H9 (cell line): Measurements from ENCODE around the gene PSMB9. TPM values are rescaled to one million over a fixed set of nuclear protein-coding genes. Genes with fewer than 3 reads are reported as not detected.

Experiments used
- DNase-seq: peaks from one replicate; pipeline ENCODE4 v3.0.0-alpha.2; 2017
- H2AFZ ChIP-seq: one replicate; pipeline ENCODE4 v1.6.1; 2013; ENCODE audit warnings: mild to moderate bottlenecking, low read length, control low read depth, moderate library complexity
- H2AK5ac ChIP-seq: 2 replicates; pipeline ENCODE4 v1.6.1; 2013; ENCODE audit warnings: low read length, control low read depth, mixed read lengths; ENCODE audit not compliant: insufficient read length
- H2BK120ac ChIP-seq: one replicate; pipeline ENCODE4 v1.6.1; 2013; ENCODE audit warnings: low read depth, mild to moderate bottlenecking, low read length, control low read depth, inconsistent platforms; ENCODE audit not compliant: poor library complexity, severe bottlenecking
- H2BK12ac ChIP-seq: 2 replicates; pipeline ENCODE4 v1.6.1; 2013; ENCODE audit warnings: low read length, control low read depth, mixed read lengths, low read depth; ENCODE audit not compliant: insufficient read length
- H2BK15ac ChIP-seq: 2 replicates; pipeline ENCODE4 v1.6.1; 2013; ENCODE audit warnings: low read depth, low read length, control low read depth
- H2BK20ac ChIP-seq: one replicate; pipeline ENCODE4 v1.6.1; 2013; ENCODE audit warnings: low read depth, mild to moderate bottlenecking, low read length, control low read depth, inconsistent platforms; ENCODE audit not compliant: poor library complexity, severe bottlenecking
- H2BK5ac ChIP-seq: 2 replicates; pipeline ENCODE4 v1.6.1; 2013; ENCODE audit warnings: low read length, control low read depth, mixed read lengths; ENCODE audit not compliant: insufficient read length
- H3K14ac ChIP-seq: 2 replicates; pipeline ENCODE4 v1.6.1; 2013; ENCODE audit warnings: low read length, control low read depth; ENCODE audit not compliant: insufficient read depth
- H3K18ac ChIP-seq: 2 replicates; pipeline ENCODE4 v1.6.1; 2013; ENCODE audit warnings: low read depth, mild to moderate bottlenecking, mixed read lengths, low read length, control low read depth; ENCODE audit not compliant: insufficient read length
- H3K23ac ChIP-seq: 2 replicates; pipeline ENCODE4 v1.6.1; 2013; ENCODE audit warnings: low read length, control low read depth, mixed read lengths, low read depth; ENCODE audit not compliant: insufficient read length
- H3K23me2 ChIP-seq: 2 replicates; pipeline ENCODE4 v1.6.1; 2013; ENCODE audit warnings: low read depth, mild to moderate bottlenecking, mixed read lengths, low read length, control low read depth; ENCODE audit not compliant: insufficient read length, poor library complexity, severe bottlenecking
- H3K27ac ChIP-seq: 2 replicates; pipeline ENCODE4 v1.5.1; 2013; ENCODE audit warnings: low read length, control low read depth, mixed read lengths, low read depth; ENCODE audit not compliant: insufficient read length
- H3K27me3 ChIP-seq: 2 replicates; pipeline ENCODE4 v1.6.1; 2013; ENCODE audit warnings: low read length, control low read depth, inconsistent platforms; ENCODE audit not compliant: insufficient read depth
- H3K4ac ChIP-seq: 2 replicates; pipeline ENCODE4 v1.6.1; 2013; ENCODE audit warnings: low read depth, mild to moderate bottlenecking, control low read depth, inconsistent platforms, low read length, moderate library complexity
- H3K4me1 ChIP-seq: 2 replicates; pipeline ENCODE4 v1.6.1; 2013; ENCODE audit warnings: low read length, control low read depth, inconsistent platforms; ENCODE audit not compliant: insufficient read depth
- H3K4me2 ChIP-seq: 2 replicates; pipeline ENCODE4 v1.6.1; 2013; ENCODE audit warnings: low read length, control low read depth, mixed read lengths; ENCODE audit not compliant: insufficient read length, insufficient read depth
- H3K56ac ChIP-seq: 2 replicates; pipeline ENCODE4 v1.6.1; 2013; ENCODE audit warnings: low read depth, mild to moderate bottlenecking, mixed read lengths, low read length, control low read depth; ENCODE audit not compliant: insufficient read length
- H3K79me1 ChIP-seq: 2 replicates; pipeline ENCODE4 v1.6.1; 2013; ENCODE audit warnings: low read depth, mild to moderate bottlenecking, moderate library complexity, low read length, control low read depth, inconsistent platforms; ENCODE audit not compliant: insufficient read depth, poor library complexity, severe bottlenecking
- H3K79me2 ChIP-seq: 2 replicates; pipeline ENCODE4 v1.6.1; 2013; ENCODE audit warnings: low read length, control low read depth, inconsistent platforms; ENCODE audit not compliant: insufficient read depth
- H3K9ac ChIP-seq: 2 replicates; pipeline ENCODE4 v1.6.1; 2013; ENCODE audit warnings: low read length, control low read depth, mixed read lengths; ENCODE audit not compliant: insufficient read length; ENCODE audit errors: extremely low read depth
- H3K9me3 ChIP-seq: one replicate; pipeline ENCODE4 v1.6.1; 2013; ENCODE audit warnings: low read depth, low read length, inconsistent platforms; ENCODE audit not compliant: control insufficient read depth
- H3T11ph ChIP-seq: one replicate; pipeline ENCODE4 v1.6.1; 2013; ENCODE audit warnings: mild to moderate bottlenecking, low read length, control low read depth, inconsistent platforms
- H4K20me1 ChIP-seq: one replicate; pipeline ENCODE4 v1.6.1; 2013; ENCODE audit not compliant: control insufficient read depth, insufficient read length, insufficient read depth
- H4K5ac ChIP-seq: 2 replicates; pipeline ENCODE4 v1.6.1; 2013; ENCODE audit warnings: low read depth, mild to moderate bottlenecking, mixed read lengths, low read length, control low read depth; ENCODE audit not compliant: insufficient read length
- H4K8ac ChIP-seq: replicated peaks from 2 replicates; pipeline ENCODE4 v1.6.1; 2013; ENCODE audit warnings: low read length, control low read depth, mixed read lengths, low read depth; ENCODE audit not compliant: insufficient read length
- H4K91ac ChIP-seq: 2 replicates; pipeline ENCODE4 v1.6.1; 2013; ENCODE audit warnings: low read depth, mild to moderate bottlenecking, moderate library complexity, mixed read lengths, low read length, control low read depth; ENCODE audit not compliant: insufficient read length
- H3K27ac Mint-ChIP-seq, 3 experiments: 2 replicates in 2 of 3; 3 replicates in 1 of 3; pipeline ENCODE4 v1.8.0; 2020 to 2021; ENCODE audit warnings: mixed read lengths in 3 of 3, mild to moderate bottlenecking in 1 of 3, moderate library complexity in 1 of 3
- H3K27me3 Mint-ChIP-seq: 2 replicates; pipeline ENCODE4 v1.8.0; 2021; ENCODE audit warnings: low read depth, mild to moderate bottlenecking, moderate library complexity, mixed read lengths
- H3K36me3 Mint-ChIP-seq, 3 experiments: 2 replicates in 2 of 3; 3 replicates in 1 of 3; pipeline ENCODE4 v1.8.0; 2020 to 2021; ENCODE audit warnings: low read depth in 3 of 3, mixed read lengths in 3 of 3; ENCODE audit not compliant: insufficient read depth in 1 of 3
- H3K4me1 Mint-ChIP-seq, 2 experiments: 2 replicates each; pipeline ENCODE4 v1.8.0; 2020; ENCODE audit warnings: mixed read lengths in 2 of 2
- H3K4me3 Mint-ChIP-seq, 2 experiments: 2 replicates in 1 of 2; 3 replicates in 1 of 2; pipeline ENCODE4 v1.8.0; 2020 to 2021; ENCODE audit warnings: mild to moderate bottlenecking in 2 of 2, mixed read lengths in 2 of 2, moderate library complexity in 1 of 2
- H3K9me3 Mint-ChIP-seq, 2 experiments: 2 replicates in 1 of 2; 3 replicates in 1 of 2; pipeline ENCODE4 v1.8.0; 2020; ENCODE audit warnings: mild to moderate bottlenecking in 2 of 2, mixed read lengths in 2 of 2, moderate library complexity in 1 of 2
- CTCF ChIP-seq: fragments of 200-600 bp; sonication (generic); conservative IDR thresholded peaks from 3 replicates; pipeline ENCODE4 v1.8.0; 2021; ENCODE audit warnings: antibody characterized with exemption, mild to moderate bottlenecking
- WGBS: extraction: QIAGEN DNeasy Blood & Tissue Kit; methylation state at CpG from one replicate; pipeline ENCODE4 v1.1.7; 2013; ENCODE audit warnings: missing lambda C conversion rate, low lambda C conversion rate, mixed read lengths; ENCODE audit not compliant: insufficient read length; ENCODE audit errors: extremely low coverage; 5-methylcytosine and 5-hydroxymethylcytosine counted together
- total RNA-seq: library from RNA; stranded (reverse); gene quantifications from 2 replicates; pipeline ENCODE4 v1.2.1, GENCODE V29; 2021

The PSMB9 gene
- total RNA-seq, 1 experiment from 2014 or later, result 3.5 TPM

DNA sequence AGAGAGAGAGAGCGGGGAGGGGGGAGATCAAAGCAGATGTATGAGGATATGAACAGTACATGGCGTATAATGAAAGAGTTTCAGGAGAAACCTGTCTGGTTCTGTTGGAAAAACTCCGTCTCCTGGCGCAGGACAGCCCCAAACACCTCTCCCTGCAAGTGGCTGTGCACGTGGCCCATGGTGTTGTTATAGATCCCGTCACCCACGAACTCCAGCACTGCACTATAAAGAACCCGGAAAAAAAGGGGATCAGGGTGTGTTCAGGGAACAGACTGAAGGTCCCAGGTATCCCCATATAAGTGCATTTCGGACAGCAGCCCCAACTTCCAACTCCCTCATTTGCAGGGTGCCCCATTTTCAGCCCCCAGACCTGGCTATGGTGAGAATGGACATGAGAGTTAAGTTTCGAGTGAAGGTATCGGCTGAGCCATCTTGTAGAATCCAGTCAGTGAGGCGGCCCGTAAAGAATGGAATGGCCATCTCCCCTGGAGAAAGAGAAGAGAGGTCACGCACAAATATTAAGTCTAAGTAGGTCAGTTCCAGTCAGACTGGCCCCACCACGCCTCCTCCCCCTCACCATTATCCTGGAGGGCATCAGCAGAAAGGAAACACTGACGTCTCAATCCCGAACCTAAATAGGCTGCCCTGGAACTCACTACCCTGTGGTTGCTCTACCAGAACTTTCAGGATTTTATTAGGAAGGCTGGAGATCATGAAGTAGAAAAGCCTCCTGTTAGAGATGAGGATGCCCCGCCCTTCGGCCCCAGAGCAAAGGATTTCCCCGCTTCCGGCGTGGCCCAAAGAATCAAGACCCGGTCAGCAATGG lies 1.8 kb upstream of the PSMB9 start:
- H3K27ac Mint-ChIP-seq, result no peak overlapping the region
- no peak overlapping the region for H2BK120ac ChIP-seq
- no peak for TF ChIP-seq CTCF
- H4K20me1 ChIP-seq, result no peaks in the 10 kb centered on the region
- H3K36me3 Mint-ChIP-seq, result peaks cover under 1 to 27% (median 5%) of the 10 kb centered on the region in 3 experiments; a peak in 5 of 7 replicates
- peak overlapping the region; percentile 96 for H3K4me2 ChIP-seq
- H3K9me3 ChIP-seq, result no peaks in the 10 kb centered on the region
- no peaks in the 10 kb centered on the region; the same call in 1 of the 2 replicates for H3K4me1 ChIP-seq
- H3K56ac ChIP-seq, result no peak overlapping the region
- no peak overlapping the region for H4K5ac ChIP-seq
- H3K14ac ChIP-seq, result no peak overlapping the region
- no peak overlapping the region for H2BK15ac ChIP-seq
- no peak overlapping the region for H2BK12ac ChIP-seq
- no peak overlapping the region for H4K91ac ChIP-seq
- no peak overlapping the region for H3K4ac ChIP-seq
- H2AK5ac ChIP-seq, result no peak overlapping the region
- WGBS, result no CpG with 5 or more reads among the region's 23 CpGs
- no peak overlapping the region for H3T11ph ChIP-seq
- no peaks in the 10 kb centered on the region for H3K9me3 Mint-ChIP-seq
- H3K4me3 Mint-ChIP-seq, result peak overlapping the region; percentile 83 to 89
- H2AFZ ChIP-seq, result no peak overlapping the region
- no peak overlapping the region for H3K9ac ChIP-seq
- peaks cover 59% of the 10 kb centered on the region for H3K27me3 Mint-ChIP-seq
- peaks cover 6% of the 10 kb centered on the region; the same call in 1 of the 2 replicates for H3K27me3 ChIP-seq
- H3K18ac ChIP-seq, result no peak overlapping the region
- no peak overlapping the region for H4K8ac ChIP-seq
- H2BK5ac ChIP-seq, result no peak overlapping the region
- DNase-seq, result no peak
- H3K23me2 ChIP-seq, result peaks cover 16% of the 10 kb centered on the region
- no peaks in the 10 kb centered on the region for H3K79me2 ChIP-seq
- H2BK20ac ChIP-seq, result no peak overlapping the region
- no peak overlapping the region for H3K27ac ChIP-seq
- no peak overlapping the region for H3K23ac ChIP-seq
- H3K4me1 Mint-ChIP-seq, result peaks cover 14 to 21% of the 10 kb centered on the region in 2 experiments
- no peaks in the 10 kb centered on the region for H3K79me1 ChIP-seq
